Erythroblast (primary cell): Measurements from ENCODE around the gene TTLL9.
A peak's percentile ranks its signal among the peaks of the same experiment; 100 is the strongest.

Experiments
- DNase-seq, 2 experiments: peaks; one replicate each; lab custom pipeline; 2025; lab: John Stamatoyannopoulos, UW
- GATA1 ChIP-seq: IDR thresholded peaks from 2 replicates; pipeline ENCODE4 v1.6.1; 2011; ENCODE audit warnings: low read depth, mild to moderate bottlenecking, control low read depth, low read length, moderate library complexity
- POLR2A ChIP-seq: IDR thresholded peaks from 2 replicates; pipeline ENCODE4 v1.6.1; 2011; ENCODE audit warnings: mild to moderate bottlenecking, low read length

TTLL9 gene

DNA sequence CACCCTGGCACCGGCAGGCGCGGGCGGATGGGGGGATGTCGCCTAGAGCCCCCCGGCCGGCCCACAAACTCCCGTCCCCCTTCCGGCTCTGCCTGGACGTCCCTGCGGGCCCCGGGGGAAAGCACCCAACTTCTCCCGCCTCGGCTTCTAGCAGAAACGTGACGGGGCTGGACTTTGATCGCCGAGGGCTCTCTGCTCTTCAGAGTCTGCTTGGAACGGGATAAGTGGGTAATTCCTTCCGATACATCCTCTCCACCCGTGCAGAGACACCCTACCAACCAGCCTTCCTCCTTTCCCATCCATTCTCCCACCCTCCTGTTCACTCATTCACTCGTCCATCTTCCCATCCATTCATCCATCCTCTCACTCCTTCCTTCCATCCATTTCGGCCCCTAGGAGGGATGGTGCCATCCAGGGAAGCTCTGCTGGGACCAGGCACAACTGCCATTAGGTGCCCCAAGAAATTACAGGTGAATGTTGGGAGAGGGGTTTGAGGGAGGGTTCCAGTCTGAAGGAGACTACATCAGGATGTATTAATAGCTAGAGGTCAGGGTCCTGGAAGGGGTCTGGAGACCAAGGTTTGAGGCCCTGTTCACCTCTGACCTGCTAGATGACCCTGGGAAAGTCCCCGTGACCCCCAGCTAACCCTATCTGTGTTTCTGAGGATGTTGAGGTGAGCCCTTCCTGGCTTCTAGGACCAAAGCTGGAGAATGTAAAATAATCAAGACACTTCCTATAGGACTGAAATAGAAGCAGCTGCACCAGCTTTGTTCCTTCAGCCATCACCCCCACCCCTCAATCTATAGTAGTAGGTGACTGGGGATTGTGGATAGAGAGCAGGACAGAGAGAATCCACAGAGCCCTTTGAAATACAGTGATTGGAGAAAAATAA is 538 bp downstream of the TTLL9 start:
- DNase-seq: no peak
- TF ChIP-seq GATA1: no peak

- TF ChIP-seq GATA1: no peak
- TF ChIP-seq POLR2A: no peak
- DNase-seq: no peak
Observed at GRCh38 chr20:31871618-31871954, 1.2 kb downstream of the TTLL9 start.

DNA sequence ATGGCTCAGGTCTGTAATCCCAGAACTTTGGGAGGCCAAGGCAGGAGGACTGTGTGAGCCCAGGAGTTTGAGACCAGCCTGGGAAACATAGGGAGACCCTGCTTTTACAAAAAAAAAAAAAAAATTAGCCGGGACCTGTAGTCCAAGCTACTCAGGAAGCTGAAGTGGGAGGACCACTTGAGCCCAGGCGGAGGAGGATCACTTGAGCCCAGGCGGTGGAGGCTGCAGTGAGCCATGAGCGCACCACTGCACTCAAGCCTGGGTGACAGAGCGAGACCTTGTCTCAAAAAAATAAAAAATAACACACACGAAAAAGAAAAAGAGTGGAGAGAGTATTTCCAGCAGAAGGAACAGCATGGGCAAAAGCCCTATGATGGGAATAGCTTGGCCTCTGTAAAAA is 2.0 kb downstream of the TTLL9 start:
- no peak for DNase-seq
- TF ChIP-seq POLR2A (no peak), GATA1 (no peak)

DNA sequence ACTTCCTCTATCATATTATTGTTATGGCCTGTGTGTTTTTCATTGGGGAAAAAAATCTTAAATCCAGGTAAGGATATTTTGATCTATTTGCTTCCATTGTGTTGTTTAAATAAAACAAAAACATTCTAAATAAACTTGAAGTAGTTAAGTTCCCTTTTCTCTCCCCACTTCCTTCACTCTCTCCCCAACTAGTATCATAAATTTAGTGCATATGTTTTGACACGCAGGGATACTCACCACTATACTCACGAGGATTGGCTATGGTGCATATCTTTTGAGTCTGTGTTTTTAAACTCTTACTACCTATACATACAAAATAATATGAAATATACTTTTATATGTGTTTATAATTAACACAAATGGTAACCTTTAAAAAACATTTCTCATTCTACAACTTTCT is 5.2 kb downstream of the TTLL9 start:
- TF ChIP-seq GATA1 (no peak), POLR2A (no peak)
- DNase-seq: no peak

DNA sequence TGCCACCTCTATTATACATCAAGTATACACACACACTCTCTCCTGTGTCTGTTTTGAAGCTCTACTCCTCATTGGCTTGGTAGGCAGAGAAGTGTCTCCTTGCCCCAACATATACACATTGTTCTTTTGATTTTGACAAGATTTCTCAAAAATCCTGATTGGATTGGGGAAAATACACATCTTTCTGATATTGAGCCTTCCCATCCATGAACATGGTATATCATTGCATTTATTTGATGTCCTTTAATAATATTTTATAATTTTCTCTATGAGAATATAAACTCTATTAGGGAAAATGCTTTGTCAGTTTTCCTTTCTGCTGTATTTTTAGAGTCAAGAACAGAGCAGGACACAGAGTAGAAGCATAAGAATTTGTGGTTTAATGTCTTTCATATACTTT is 7.2 kb downstream of the TTLL9 start:
- TF ChIP-seq GATA1: no peak
- TF ChIP-seq POLR2A: no peak

DNA sequence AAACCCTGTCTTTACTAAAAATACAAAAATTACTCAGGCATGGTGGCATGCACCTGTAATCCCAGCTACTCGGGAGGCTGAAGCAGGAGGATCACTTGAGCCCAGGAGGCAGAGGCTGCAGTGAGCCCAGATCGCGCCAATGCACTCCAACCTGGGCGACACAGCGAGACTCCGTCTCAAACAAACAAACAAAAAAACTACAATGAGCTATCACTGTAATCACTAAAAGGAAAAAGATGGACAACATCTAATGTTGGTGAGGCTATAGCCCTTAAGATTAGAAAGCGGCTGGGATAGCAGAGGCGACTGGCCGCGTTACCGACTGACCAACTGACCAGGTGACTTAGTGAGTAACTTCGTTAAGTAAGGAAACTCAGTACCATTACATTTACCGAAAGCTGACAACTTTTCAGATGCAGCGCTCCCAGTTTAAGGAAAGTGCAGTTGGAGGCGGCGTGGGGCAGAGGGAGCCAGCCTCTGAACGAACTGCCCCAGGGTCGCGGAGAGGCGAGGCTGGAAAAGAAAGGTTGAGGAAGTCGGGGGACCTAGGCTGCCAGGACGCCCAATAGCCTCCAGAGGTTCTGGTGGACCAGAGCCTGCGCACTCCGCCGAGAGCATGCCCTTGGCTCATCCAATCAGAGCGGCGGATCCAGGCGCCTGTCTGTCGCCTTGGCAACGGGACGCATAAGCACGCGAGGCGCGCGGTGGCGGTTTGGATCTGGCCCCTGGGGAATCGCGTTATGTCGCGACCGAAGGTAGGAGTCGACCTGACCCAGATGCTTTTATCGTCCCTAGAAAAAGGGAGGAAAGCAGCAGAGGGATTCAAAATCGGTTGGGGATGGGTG is 8.9 kb downstream of the TTLL9 start:
- TF ChIP-seq GATA1 (no peak), POLR2A (no peak)
- peak; percentile 90 to 92 for DNase-seq

More for the DNA sequence above, 7.2 kb downstream of the TTLL9 start:
- DNase-seq: no peak

DNA sequence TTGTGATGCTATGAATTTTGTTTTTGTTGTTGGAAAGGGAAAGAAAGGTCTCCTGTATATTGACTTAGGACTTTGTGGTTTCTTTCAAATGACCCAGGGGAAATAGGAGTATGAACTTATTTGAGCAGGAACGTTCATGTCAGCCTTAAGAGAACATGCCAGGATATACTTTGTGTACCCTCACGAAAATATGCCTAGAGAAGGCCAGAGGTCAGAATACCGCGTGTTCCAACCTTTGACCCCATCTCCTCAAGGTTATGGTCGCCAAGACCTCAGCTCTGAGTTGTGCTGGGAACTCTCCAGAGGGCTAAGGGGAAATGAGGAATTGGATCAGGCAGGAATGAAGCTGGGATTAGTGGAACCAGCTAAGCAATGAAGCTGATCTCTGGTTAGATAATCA is 11.5 kb downstream of the TTLL9 start:
- DNase-seq: no peak
- TF ChIP-seq GATA1 (no peak), POLR2A (no peak)

DNA sequence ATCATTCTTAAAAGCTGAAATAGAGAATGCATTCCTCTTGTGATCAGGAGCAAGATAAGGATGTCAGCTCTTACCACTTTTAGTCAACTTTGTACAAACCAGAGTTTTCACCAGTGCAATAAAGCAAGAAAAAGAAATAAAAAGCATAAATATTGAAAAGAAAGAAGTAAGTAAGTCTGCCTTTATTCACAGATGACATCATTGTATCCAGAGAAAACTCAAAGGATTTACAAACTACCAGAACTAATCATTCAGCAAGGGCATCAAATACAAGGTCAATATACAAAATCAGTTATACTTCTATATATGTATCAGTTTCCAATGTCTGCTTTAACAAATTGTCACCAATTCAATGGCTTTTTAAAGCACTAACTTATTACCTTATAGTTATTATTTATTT is 13.4 kb downstream of the TTLL9 start:
- DNase-seq: no peak
- no peak for TF ChIP-seq GATA1
- TF ChIP-seq POLR2A: no peak

DNA sequence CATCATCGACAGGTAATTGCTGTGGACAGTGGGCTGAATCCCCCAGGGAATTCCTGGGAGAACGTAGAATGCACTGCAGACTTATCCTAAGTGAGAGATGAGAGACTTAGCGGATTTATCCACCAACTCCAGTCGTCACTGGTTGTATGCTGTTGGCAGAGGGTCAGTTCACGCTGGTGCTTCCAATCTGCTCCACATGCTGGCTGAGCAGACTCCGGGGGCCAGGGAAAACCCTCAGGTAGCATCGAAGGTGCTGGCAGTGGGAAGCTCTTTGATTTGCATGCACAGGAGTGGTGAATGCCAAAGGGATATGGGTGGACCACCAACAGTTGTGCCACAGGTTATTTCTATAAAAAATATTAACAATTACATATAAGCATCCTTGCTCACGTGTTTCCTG is 20.2 kb downstream of the TTLL9 start:
- DNase-seq: no peak
- no peak for TF ChIP-seq GATA1
- TF ChIP-seq POLR2A: no peak

- TF ChIP-seq POLR2A: no peak
- TF ChIP-seq GATA1: no peak
- DNase-seq: peak; percentile 28 to 38
Observed at GRCh38 chr20:31894980-31895675, 24.7 kb downstream of the TTLL9 start.

- TF ChIP-seq POLR2A (no peak), GATA1 (no peak)
- no peak for DNase-seq
Observed at GRCh38 chr20:31896049-31896448, 25.6 kb downstream of the TTLL9 start.

GRCh38 chr20:31897541-31897940 is 27.1 kb downstream of the TTLL9 start:
- TF ChIP-seq POLR2A (no peak), GATA1 (no peak)

DNA sequence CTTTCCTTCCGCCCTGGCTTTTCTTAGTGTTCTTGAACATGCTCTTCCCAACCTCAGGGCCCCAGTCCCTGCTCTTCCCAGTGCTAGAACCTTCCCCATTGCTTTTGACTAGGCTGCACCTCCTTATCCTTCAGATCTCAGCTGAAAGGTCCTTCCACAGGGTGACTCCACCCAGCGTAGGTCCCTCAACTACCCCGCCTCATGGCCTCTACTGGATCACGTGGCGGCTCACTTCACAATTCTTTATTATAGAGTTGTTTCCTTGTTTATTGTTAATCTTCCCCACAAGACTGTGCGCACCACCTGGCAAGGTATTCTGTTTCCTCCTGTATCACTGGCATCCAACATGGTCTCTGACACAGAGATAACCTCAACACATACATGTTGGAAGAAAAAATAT is 31.2 kb downstream of the TTLL9 start:
- TF ChIP-seq POLR2A: no peak
- no peak for TF ChIP-seq GATA1

More at GRCh38 chr20:31897541-31897940, 27.1 kb downstream of the TTLL9 start:
- no peak for DNase-seq

More for the DNA sequence above, 31.2 kb downstream of the TTLL9 start:
- no peak for DNase-seq
